ENCODE data around the gene NFATC2IP.

NFATC2IP gene

GRCh38 chr16:28950648-28951409 is at the start of gene NFATC2IP:
NFATC2IP (plus strand) TSS chr16:28950937; CDS start chr16:28951012, 75 bp downstream.
- H3K4me3 ChIP-seq (ENCODE audit: low read depth, low read length): peak within 1 kb of the TSS; percentile 74
- in situ Hi-C loops (cut with HindIII; ENCODE audit: low sequenced_read_pairs): no loop called here
- peak; percentile 100 for DNase-seq (ENCODE audit: low read depth, low spot score)
- no peak for TF ChIP-seq CTCF (IDR thresholded peaks at IDR 0.05; ENCODE audit: low read depth, low read length)

GRCh38 chr16:28901862-28902261 is 48.9 kb upstream of the NFATC2IP start:
- DNase-seq (ENCODE audit: low read depth, low spot score): no peak
- TF ChIP-seq CTCF (IDR thresholded peaks at IDR 0.05; ENCODE audit: low read depth, low read length): no peak
- in situ Hi-C loops (cut with HindIII; ENCODE audit: low sequenced_read_pairs): no loop called here
- H3K4me3 ChIP-seq (ENCODE audit: low read depth, low read length): no peak overlapping the region

- TF ChIP-seq CTCF (IDR thresholded peaks at IDR 0.05; ENCODE audit: low read depth, low read length): no peak
- H3K4me3 ChIP-seq (ENCODE audit: low read depth, low read length): no peak overlapping the region
- no peak for DNase-seq (ENCODE audit: low read depth, low spot score)
- in situ Hi-C loops (cut with HindIII; ENCODE audit: low sequenced_read_pairs): no loop called here
Measured at GRCh38 chr16:28902909-28903308, 47.8 kb upstream of the NFATC2IP start.

- no peak overlapping the region for H3K4me3 ChIP-seq (ENCODE audit: low read depth, low read length)
- no peak for DNase-seq (ENCODE audit: low read depth, low spot score)
- TF ChIP-seq CTCF (IDR thresholded peaks at IDR 0.05; ENCODE audit: low read depth, low read length): no peak
- in situ Hi-C loops (cut with HindIII; ENCODE audit: low sequenced_read_pairs): no loop called here
Measured at GRCh38 chr16:28903344-28904042, 47.2 kb upstream of the NFATC2IP start.

- TF ChIP-seq CTCF (IDR thresholded peaks at IDR 0.05; ENCODE audit: low read depth, low read length): no peak
- H3K4me3 ChIP-seq (ENCODE audit: low read depth, low read length): no peak overlapping the region
- no peak for DNase-seq (ENCODE audit: low read depth, low spot score)
- in situ Hi-C loops (cut with HindIII; ENCODE audit: low sequenced_read_pairs): no loop called here
Measured at GRCh38 chr16:28904363-28904762, 46.4 kb upstream of the NFATC2IP start.

- no peak for DNase-seq (ENCODE audit: low read depth, low spot score)
Measured at GRCh38 chr16:28904828-28905227, 45.9 kb upstream of the NFATC2IP start.

More at GRCh38 chr16:28904828-28905227, 45.9 kb upstream of the NFATC2IP start:
- H3K4me3 ChIP-seq (ENCODE audit: low read depth, low read length): no peak overlapping the region
- in situ Hi-C loops (cut with HindIII; ENCODE audit: low sequenced_read_pairs): no loop called here
- TF ChIP-seq CTCF (IDR thresholded peaks at IDR 0.05; ENCODE audit: low read depth, low read length): no peak
